BLaER1 (cell line): ENCODE measurements around the gene MEGF11.

Experiments
- H3K27ac ChIP-seq: shearing (Covaris generic); formaldehyde crosslinking; 2 replicates; pipeline ENCODE4 v1.8.1; 2022
- H3K27me3 ChIP-seq: shearing (Covaris generic); formaldehyde crosslinking; 2 replicates; pipeline ENCODE4 v1.8.1; 2022
- H3K36me3 ChIP-seq: shearing (Covaris generic); formaldehyde crosslinking; 2 replicates; pipeline ENCODE4 v1.8.1; 2022
- H3K4me1 ChIP-seq: shearing (Covaris generic); formaldehyde crosslinking; 2 replicates; pipeline ENCODE4 v1.8.1; 2022
- H3K4me2 ChIP-seq: shearing (Covaris generic); formaldehyde crosslinking; 2 replicates; pipeline ENCODE4 v1.8.1; 2022
- H3K4me3 ChIP-seq: shearing (Covaris generic); formaldehyde crosslinking; 2 replicates; pipeline ENCODE4 v1.8.1; 2022
- H3K9ac ChIP-seq: shearing (Covaris generic); formaldehyde crosslinking; 2 replicates; pipeline ENCODE4 v1.8.1; 2022
- H3K9me3 ChIP-seq: shearing (Covaris generic); formaldehyde crosslinking; 2 replicates; pipeline ENCODE4 v1.8.1; 2022
- H4K20me1 ChIP-seq: shearing (Covaris generic); formaldehyde crosslinking; 2 replicates; pipeline ENCODE4 v1.8.1; 2022
- Cebpa-rat ChIP-seq: shearing (Covaris generic); IDR thresholded peaks from 2 replicates; pipeline ENCODE4 v1.8.1; 2022

MEGF11 gene

DNA sequence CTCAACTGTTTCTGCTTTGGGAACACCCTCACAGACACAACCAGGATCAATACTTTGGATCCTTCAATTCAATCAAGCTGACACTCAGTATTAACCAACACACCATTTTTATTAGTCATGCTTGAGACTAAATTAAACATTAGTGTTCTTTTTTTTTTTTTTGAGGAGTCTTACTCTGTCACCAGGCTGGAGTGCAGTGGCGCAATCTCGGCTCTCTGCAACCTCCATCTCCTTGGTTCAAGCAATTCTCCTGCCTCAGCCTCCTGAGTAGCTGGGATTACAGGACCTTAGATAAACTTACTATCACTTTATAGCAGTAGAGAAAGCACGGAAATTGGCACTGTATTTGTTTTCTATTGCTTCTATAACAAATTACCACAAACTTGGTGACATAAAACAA lies 386.3 kb downstream of the MEGF11 start:
- peaks cover 24% of the 10 kb centered on the region for H3K4me1 ChIP-seq
- H3K36me3 ChIP-seq, result no peaks in the 10 kb centered on the region
- peaks cover 5% of the 10 kb centered on the region; the same call in 1 of the 2 replicates for H3K9me3 ChIP-seq
- TF ChIP-seq Cebpa-rat, result no peak
- H3K27me3 ChIP-seq, result no peaks in the 10 kb centered on the region
- peaks cover 23% of the 10 kb centered on the region for H4K20me1 ChIP-seq
- H3K27ac ChIP-seq, result no peak overlapping the region
- no peak overlapping the region for H3K9ac ChIP-seq
- no peak overlapping the region for H3K4me3 ChIP-seq
- no peak overlapping the region for H3K4me2 ChIP-seq

- no peak overlapping the region for H3K27ac ChIP-seq
- no peaks in the 10 kb centered on the region for H4K20me1 ChIP-seq
- no peak for TF ChIP-seq Cebpa-rat
- H3K4me1 ChIP-seq, result peaks cover 19% of the 10 kb centered on the region
- H3K9me3 ChIP-seq, result no peaks in the 10 kb centered on the region
- no peaks in the 10 kb centered on the region for H3K36me3 ChIP-seq
- no peak overlapping the region for H3K9ac ChIP-seq
- no peaks in the 10 kb centered on the region for H3K27me3 ChIP-seq
- H3K4me2 ChIP-seq, result no peak overlapping the region
- H3K4me3 ChIP-seq, result no peak overlapping the region
Measured at GRCh38 chr15:65863106-65863505, 390.4 kb downstream of the MEGF11 start.

- H3K27ac ChIP-seq, result no peak overlapping the region
- H4K20me1 ChIP-seq, result no peaks in the 10 kb centered on the region
- H3K9me3 ChIP-seq, result no peaks in the 10 kb centered on the region
- no peak overlapping the region for H3K9ac ChIP-seq
- no peaks in the 10 kb centered on the region for H3K36me3 ChIP-seq
- H3K4me2 ChIP-seq, result no peak overlapping the region
- H3K4me3 ChIP-seq, result no peak overlapping the region
- H3K27me3 ChIP-seq, result no peaks in the 10 kb centered on the region
- TF ChIP-seq Cebpa-rat, result no peak
- H3K4me1 ChIP-seq, result peaks cover 22% of the 10 kb centered on the region
Measured at GRCh38 chr15:65862682-65863081, 390.9 kb downstream of the MEGF11 start.

DNA sequence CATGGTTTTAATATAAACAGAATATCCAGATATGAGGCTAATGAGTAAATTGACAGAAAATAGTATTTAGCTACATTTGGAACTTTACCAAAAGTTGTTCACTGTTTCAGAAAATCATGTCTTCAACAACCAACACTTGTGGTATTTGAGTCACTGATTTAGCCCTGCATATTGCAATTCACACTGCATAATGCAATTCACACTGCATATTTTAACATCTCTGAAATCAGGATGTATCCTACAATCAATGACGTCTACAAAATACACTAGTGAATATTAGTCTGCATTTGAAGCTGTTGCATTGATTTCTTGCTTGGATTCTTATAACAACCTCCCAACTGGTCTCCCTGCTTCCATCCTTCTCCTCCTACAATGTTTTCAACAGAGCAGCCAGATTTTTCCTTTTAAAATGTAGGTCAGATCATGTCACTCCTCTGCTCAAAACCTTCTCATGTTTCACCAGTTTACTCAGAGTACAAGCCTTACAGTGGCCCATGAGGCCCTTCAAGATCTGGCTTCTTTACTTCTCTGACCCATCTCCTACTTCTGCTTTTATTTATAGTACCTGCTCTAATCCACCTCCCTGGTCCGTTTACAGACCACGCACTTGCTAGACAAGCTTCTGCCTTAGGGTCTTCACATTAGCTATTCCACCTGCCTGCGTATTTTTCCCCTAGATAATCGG lies 395.7 kb downstream of the MEGF11 start:
- H3K27ac ChIP-seq, result no peak overlapping the region
- no peaks in the 10 kb centered on the region for H3K27me3 ChIP-seq
- H4K20me1 ChIP-seq, result no peaks in the 10 kb centered on the region
- no peak for TF ChIP-seq Cebpa-rat
- H3K9ac ChIP-seq, result no peak overlapping the region
- H3K4me3 ChIP-seq, result no peak overlapping the region
- H3K4me1 ChIP-seq, result peaks cover 16% of the 10 kb centered on the region
- no peak overlapping the region for H3K4me2 ChIP-seq
- no peaks in the 10 kb centered on the region for H3K36me3 ChIP-seq
- no peaks in the 10 kb centered on the region for H3K9me3 ChIP-seq

- Histone ChIP-seq H3K27me3 (no peaks in the 10 kb centered on the region), H4K20me1 (no peaks in the 10 kb centered on the region), H3K4me3 (no peak overlapping the region), H3K4me1 (peaks cover 15% of the 10 kb centered on the region), H3K36me3 (no peaks in the 10 kb centered on the region), H3K4me2 (no peak overlapping the region), H3K9ac (no peak overlapping the region), H3K9me3 (no peaks in the 10 kb centered on the region), H3K27ac (no peak overlapping the region)
- no peak for TF ChIP-seq Cebpa-rat
Measured at GRCh38 chr15:65856821-65857455, 396.6 kb downstream of the MEGF11 start.

DNA sequence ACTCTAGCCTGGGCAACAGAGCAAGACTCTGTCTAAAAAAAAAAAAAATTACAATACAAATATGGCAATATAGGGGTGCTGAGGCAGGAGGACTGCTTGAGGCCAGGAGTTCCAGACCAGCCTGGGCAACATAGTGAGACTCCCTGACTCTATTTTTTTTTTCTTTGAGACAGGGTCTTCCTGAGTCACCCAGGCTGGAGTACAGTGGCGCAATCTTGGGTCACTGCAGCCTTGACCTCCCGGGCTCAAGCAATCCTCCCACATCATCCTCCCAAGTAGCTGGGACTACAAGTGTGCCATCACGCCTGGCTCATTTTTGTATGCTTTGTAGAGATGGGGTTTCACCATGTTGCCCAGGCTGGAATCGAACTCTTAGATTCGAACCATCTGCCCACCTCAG lies 401.6 kb downstream of the MEGF11 start:
- TF ChIP-seq Cebpa-rat, result no peak
- no peaks in the 10 kb centered on the region for H3K36me3 ChIP-seq
- no peak overlapping the region for H3K27ac ChIP-seq
- no peak overlapping the region for H3K4me3 ChIP-seq
- no peaks in the 10 kb centered on the region for H3K9me3 ChIP-seq
- no peaks in the 10 kb centered on the region for H3K4me1 ChIP-seq
- no peaks in the 10 kb centered on the region for H3K27me3 ChIP-seq
- H3K9ac ChIP-seq, result no peak overlapping the region
- H4K20me1 ChIP-seq, result no peaks in the 10 kb centered on the region
- no peak overlapping the region for H3K4me2 ChIP-seq

- H3K9ac ChIP-seq, result no peak overlapping the region
- no peak overlapping the region for H3K27ac ChIP-seq
- no peak for TF ChIP-seq Cebpa-rat
- no peaks in the 10 kb centered on the region for H3K4me1 ChIP-seq
- no peaks in the 10 kb centered on the region for H4K20me1 ChIP-seq
- no peaks in the 10 kb centered on the region for H3K9me3 ChIP-seq
- no peak overlapping the region for H3K4me3 ChIP-seq
- no peaks in the 10 kb centered on the region for H3K36me3 ChIP-seq
- H3K4me2 ChIP-seq, result no peak overlapping the region
- no peaks in the 10 kb centered on the region for H3K27me3 ChIP-seq
Measured at GRCh38 chr15:65847989-65848388, 405.6 kb downstream of the MEGF11 start.

- no peaks in the 10 kb centered on the region for H3K9me3 ChIP-seq
- H3K27me3 ChIP-seq, result no peaks in the 10 kb centered on the region
- H3K4me3 ChIP-seq, result no peak overlapping the region
- no peak overlapping the region for H3K9ac ChIP-seq
- no peak for TF ChIP-seq Cebpa-rat
- H4K20me1 ChIP-seq, result no peaks in the 10 kb centered on the region
- H3K4me2 ChIP-seq, result no peak overlapping the region
- peaks cover 7% of the 10 kb centered on the region for H3K4me1 ChIP-seq
- H3K36me3 ChIP-seq, result no peaks in the 10 kb centered on the region
- no peak overlapping the region for H3K27ac ChIP-seq
Measured at GRCh38 chr15:65845826-65846519, 407.6 kb downstream of the MEGF11 start.
